C4-2B (cell line): ENCODE measurements around the gene CTDSP1.

Experiments
- H3K27ac ChIP-seq: fragments of 450-650 bp; 2 replicates; pipeline ENCODE4 v1.5.1; 2017
- ZFX ChIP-seq: fragments of 450-650 bp; IDR thresholded peaks from 2 replicates; pipeline ENCODE4 v1.6.1; 2017
- TF ChIP-seq, protein P1 (sequence below): fragments of 450-650 bp; conservative IDR thresholded peaks from 2 replicates; pipeline ENCODE4 v1.5.1; 2017; ENCODE audit warnings: mild to moderate bottlenecking

Gene CTDSP1

DNA sequence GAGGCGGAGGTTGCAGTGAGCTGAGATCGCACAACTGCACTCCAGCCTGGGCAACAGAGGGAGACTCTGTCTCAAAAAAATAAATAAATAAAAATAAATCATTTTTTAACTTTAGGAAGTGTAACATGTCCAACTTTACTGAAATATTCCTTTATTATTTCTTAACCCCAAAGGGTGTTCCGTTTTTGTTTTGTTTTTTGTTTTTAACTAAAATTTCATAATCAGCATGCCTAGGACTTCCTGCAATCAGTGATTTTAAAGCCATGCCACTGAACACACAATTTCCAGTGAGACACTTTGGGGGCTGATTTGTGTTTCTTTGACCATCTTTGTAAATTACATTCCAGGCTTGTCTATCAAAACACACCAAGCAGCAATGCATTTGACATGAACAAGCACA, 35.9 kb upstream of the CTDSP1 start:
- no peak overlapping the region for H3K27ac ChIP-seq

DNA sequence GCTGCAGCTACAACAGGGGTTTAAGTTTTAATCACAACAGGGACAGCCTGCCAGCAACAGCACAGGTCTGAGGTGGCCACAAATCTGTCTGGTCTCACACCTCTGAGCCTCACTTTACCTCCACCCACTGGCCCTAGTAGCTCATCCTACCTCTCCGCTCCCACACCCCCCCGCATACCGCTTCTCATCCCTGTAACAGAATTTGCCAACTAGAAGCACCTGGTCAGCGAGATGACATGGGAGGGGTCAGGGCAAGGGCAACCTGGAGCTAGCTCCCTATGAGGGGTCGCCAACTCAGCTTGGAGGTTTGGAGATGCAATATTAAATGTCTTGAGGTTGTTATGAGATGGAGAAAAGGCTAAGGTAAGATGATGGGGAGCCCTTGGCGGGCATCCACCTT, 35.5 kb upstream of the CTDSP1 start:
- TF ChIP-seq, protein P1, sequence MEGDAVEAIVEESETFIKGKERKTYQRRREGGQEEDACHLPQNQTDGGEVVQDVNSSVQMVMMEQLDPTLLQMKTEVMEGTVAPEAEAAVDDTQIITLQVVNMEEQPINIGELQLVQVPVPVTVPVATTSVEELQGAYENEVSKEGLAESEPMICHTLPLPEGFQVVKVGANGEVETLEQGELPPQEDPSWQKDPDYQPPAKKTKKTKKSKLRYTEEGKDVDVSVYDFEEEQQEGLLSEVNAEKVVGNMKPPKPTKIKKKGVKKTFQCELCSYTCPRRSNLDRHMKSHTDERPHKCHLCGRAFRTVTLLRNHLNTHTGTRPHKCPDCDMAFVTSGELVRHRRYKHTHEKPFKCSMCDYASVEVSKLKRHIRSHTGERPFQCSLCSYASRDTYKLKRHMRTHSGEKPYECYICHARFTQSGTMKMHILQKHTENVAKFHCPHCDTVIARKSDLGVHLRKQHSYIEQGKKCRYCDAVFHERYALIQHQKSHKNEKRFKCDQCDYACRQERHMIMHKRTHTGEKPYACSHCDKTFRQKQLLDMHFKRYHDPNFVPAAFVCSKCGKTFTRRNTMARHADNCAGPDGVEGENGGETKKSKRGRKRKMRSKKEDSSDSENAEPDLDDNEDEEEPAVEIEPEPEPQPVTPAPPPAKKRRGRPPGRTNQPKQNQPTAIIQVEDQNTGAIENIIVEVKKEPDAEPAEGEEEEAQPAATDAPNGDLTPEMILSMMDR, result no peak
- H3K27ac ChIP-seq, result no peak overlapping the region

More for the DNA sequence above, 35.9 kb upstream of the CTDSP1 start:
- TF ChIP-seq ZFX, result no peak
- TF ChIP-seq, protein P1, result no peak

DNA sequence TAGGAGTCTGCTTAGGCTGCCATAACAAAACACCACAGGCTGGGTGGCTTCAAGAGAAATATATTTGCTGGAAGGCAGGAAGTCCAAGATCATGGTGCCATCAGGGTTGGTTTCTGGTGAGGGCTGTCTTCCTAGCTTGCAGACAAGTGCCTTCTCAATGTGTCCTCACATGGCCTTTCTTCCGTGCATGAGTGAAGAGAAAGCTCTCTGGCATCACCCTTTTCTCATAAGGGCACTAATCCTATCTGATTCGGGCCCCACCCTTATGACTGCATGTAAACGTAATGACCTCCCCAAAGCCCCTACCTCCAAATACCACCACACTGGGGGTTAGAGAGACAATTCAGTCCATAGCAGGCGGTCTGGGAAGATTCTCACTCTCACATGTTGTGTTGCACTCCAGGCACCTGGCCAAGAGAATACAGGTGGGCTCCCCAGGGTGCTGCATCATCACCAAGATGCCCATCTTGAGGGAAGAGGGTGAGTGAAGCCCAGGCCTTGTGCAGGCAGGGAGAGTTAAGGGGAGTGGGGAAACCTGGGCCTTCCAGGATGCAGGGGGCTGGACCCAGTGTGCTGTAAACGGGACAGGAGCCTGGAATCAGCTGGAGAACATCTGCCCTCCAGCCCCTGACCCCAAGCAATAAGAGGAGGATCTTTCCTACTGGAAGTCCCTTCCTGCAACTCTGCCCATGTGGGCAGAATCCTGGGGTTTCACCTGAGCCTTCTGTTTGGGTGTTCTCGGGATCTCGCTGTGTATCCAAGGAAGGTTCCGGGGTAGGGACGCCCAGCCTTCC, 32.9 kb upstream of the CTDSP1 start:
- TF ChIP-seq, protein P1, result no peak
- TF ChIP-seq ZFX, result no peak
- no peak overlapping the region for H3K27ac ChIP-seq

DNA sequence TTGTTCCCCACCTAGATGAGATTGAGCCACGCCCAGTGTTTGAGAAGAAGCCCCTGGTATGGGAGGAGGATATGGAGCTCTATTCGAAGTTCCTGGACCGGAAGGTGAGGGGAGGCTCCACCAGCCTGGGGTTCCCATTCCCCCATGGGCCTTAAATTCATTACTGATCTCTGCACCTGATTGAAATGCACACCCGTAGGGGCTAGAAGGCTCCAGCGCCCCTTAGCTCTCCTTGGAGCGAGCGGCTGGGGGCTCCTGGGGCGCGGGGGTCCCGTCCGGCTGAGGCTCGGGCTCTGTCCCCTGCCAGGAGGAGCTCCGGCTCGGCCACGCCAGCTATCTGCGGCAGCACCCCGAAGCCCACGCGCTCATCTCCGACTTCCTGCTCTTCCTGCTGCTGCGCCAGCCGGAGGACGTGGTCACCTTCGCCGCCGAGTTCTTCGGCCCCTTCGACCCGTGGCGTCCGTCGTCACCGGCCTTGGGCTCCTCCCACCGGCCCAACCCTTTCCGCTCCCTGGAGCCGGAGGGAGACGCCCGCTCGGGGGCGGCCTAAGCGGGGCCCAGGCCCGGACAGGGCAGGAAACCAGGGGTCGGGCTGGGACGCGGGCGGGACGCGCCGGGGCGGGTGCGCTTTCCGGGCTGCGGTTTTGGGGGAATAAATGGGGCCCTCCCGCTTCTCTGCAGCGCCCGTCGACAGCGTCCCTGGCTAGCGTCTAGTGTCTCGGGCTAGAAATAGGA, 32.1 kb upstream of the CTDSP1 start:
- TF ChIP-seq, protein P1, result no peak
- no peak for TF ChIP-seq ZFX
- H3K27ac ChIP-seq, result no peak overlapping the region

DNA sequence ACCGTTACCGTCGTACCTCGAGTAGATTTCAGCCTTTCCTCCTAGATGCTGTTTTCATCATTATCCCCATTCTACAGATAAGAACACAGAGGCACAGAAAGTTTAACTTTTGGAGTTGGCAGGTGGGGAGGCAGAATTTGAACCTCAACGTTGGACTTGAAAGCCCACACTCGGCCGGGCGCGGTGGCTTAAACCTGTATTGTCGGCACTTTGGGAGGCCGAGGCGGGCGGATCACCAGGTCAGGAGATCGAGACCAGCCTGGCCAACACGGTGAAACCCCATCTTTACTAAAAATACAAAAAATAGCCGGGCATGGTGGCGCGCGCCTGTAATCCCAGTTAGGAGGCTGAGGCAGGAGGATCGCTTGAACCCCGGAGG, 31.5 kb upstream of the CTDSP1 start:
- no peak overlapping the region for H3K27ac ChIP-seq
- TF ChIP-seq, protein P1, result no peak

DNA sequence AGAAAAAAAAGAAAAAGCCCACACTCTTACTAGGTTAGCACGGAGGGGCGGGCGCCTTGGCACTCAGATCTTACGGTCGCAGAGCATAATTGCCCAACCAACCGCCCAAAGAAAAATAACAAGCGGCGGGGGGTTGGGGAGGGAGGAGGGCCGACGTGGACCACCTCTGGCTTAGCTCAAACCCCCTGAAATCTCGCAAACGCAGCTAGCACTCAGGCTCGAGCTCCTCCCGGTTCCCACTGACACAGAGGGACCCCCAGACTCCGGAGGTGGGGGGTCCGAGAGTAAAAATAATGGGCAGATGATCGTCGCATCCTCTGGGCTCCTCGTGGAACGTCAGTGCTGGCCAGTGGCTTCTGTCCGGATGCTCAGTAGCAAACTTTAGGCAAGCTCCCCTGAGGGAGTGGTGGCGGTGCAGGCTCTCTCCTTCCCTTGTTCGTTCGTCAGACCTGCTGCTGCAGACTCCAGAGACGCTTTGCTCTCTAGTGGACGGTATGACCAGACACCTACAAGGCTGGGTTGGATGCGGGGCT, 31.0 kb upstream of the CTDSP1 start:
- H3K27ac ChIP-seq, result no peak overlapping the region
- TF ChIP-seq ZFX, result no peak
- TF ChIP-seq, protein P1, result no peak

DNA sequence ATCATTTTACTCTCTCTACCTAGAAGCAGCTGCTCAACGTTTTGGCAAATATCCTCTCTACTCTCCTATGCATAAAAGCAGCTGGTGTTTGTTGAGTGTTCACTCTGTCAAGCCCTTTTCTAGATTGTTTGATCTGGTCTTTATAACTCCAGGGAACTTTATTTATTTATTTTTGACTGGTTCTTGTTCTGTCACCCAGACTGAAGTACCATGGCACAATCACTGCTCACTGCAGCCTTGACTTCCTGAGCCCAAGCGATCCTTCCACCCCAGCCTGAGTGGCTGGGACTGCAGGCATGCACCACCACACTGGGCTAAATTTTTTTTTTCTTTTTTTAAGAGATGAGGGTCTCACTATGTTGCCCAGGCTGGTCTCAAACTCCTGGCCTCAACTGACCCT, 30.3 kb upstream of the CTDSP1 start:
- TF ChIP-seq, protein P1, result no peak
- TF ChIP-seq ZFX, result no peak
- H3K27ac ChIP-seq, result no peak overlapping the region
